HepG2 (cell line): ENCODE measurements around the gene ZCCHC17.

Source experiments
- CEBPB ChIP-seq: IDR thresholded peaks from 2 replicates; pipeline ENCODE4 v1.6.1; 2011; ENCODE audit warnings: low read depth, low read length, improper control_type of control experiment, borderline replicate concordance
- CHD4 ChIP-seq: fragments of 200-600 bp; sonication (generic); IDR thresholded peaks from 2 replicates; pipeline ENCODE4 v1.7.0; 2017; ENCODE audit warnings: mild to moderate bottlenecking, low read length, borderline replicate concordance
- GABPB1 ChIP-seq: IDR thresholded peaks from 2 replicates; pipeline ENCODE4 v1.6.1; 2016; ENCODE audit warnings: mild to moderate bottlenecking, missing genetic modification reagents, moderate library complexity, missing compliant biosample characterization
- MLX ChIP-seq: IDR thresholded peaks from 2 replicates; pipeline ENCODE4 v1.6.1; 2016
- NFIC ChIP-seq: IDR thresholded peaks from 2 replicates; pipeline ENCODE4 v1.6.1; 2012; ENCODE audit warnings: mild to moderate bottlenecking, low read length, inconsistent platforms
- PCBP1 ChIP-seq: fragments of 200-400 bp; formaldehyde crosslinking; IDR thresholded peaks from 2 replicates; pipeline ENCODE4 v1.6.1; 2017; ENCODE audit warnings: mild to moderate bottlenecking, low read depth, low read length, borderline replicate concordance
- SRF ChIP-seq: IDR thresholded peaks from 2 replicates; pipeline ENCODE4 v1.6.1; 2011; ENCODE audit warnings: mild to moderate bottlenecking, low read depth, low read length, moderate library complexity
- TFAP4 ChIP-seq: sonication (generic); IDR thresholded peaks from 2 replicates; pipeline ENCODE4 v1.6.1; 2016; ENCODE audit warnings: low read depth, borderline replicate concordance
- ZBTB33 ChIP-seq: sonication (generic); formaldehyde crosslinking; IDR thresholded peaks from 2 replicates; pipeline ENCODE4 v1.4.0; 2020; ENCODE audit warnings: missing genetic modification reagents
- ZNF660 ChIP-seq: sonication (generic); formaldehyde crosslinking; IDR thresholded peaks from 2 replicates; pipeline ENCODE4 v1.5.1; 2020; ENCODE audit warnings: mild to moderate bottlenecking, low read depth, missing genetic modification reagents, borderline replicate concordance
- ZNF713 ChIP-seq: sonication (generic); formaldehyde crosslinking; IDR thresholded peaks from 2 replicates; pipeline ENCODE4 v1.4.0; 2020; ENCODE audit warnings: mild to moderate bottlenecking, missing genetic modification reagents
- ZSCAN29 ChIP-seq: sonication (generic); formaldehyde crosslinking; conservative IDR thresholded peaks from 2 replicates; pipeline ENCODE4 v1.4.0; 2020; ENCODE audit warnings: mild to moderate bottlenecking, missing genetic modification reagents

- TF ChIP-seq ZNF660 (CRISPR knock-in tag) (no peak), MLX (CRISPR knock-in tag) (no peak), TFAP4 (no peak), ZNF713 (CRISPR knock-in tag) (no peak), ZBTB33 (CRISPR knock-in tag) (no peak), CEBPB (no peak), PCBP1 (no peak), GABPB1 (CRISPR knock-in tag) (no peak), SRF (no peak), ZSCAN29 (CRISPR knock-in tag) (no peak), NFIC (no peak), CHD4 (no peak)
Observed at GRCh38 chr1:31289021-31289420, 7.8 kb upstream of the ZCCHC17 start.
